T-helper 17 cell (primary cell): Measurements from ENCODE around the gene SCN4A. TPM values are rescaled to one million over a fixed set of nuclear protein-coding genes. Genes with fewer than 3 reads are reported as not detected.
A peak's percentile ranks its signal among the peaks of the same experiment; 100 is the strongest.

Experiments used
- ATAC-seq: fragments of 150-1000 bp; cut with Tn5 transposase; 2 replicates; pipeline ENCODE4 v1.10.0; 2021; ENCODE audit warnings: mild to moderate bottlenecking, moderate library complexity
- DNase-seq, 3 donors: peaks; one replicate each; pipeline versions ENCODE4 v3.0.0 to v3.0.0-alpha.2; 2020 to 2021
- H3K9me3 ChIP-seq: one replicate; pipeline ENCODE4 v1.7.0; 2013; ENCODE audit warnings: low read length, mild to moderate bottlenecking; ENCODE audit not compliant: control insufficient read depth, poor library complexity, severe bottlenecking
- H3K27ac Mint-ChIP-seq: one replicate; pipeline ENCODE4 v1.8.0; 2022; ENCODE audit warnings: mild to moderate bottlenecking, moderate library complexity, mixed read lengths
- H3K27me3 Mint-ChIP-seq: one replicate; pipeline ENCODE4 v1.8.0; 2022; ENCODE audit warnings: mixed read lengths
- H3K36me3 Mint-ChIP-seq: one replicate; pipeline ENCODE4 v1.8.0; 2022; ENCODE audit warnings: low read depth, mixed read lengths
- H3K4me1 Mint-ChIP-seq: one replicate; pipeline ENCODE4 v1.8.0; 2022; ENCODE audit warnings: mild to moderate bottlenecking, mixed read lengths
- H3K4me3 Mint-ChIP-seq: one replicate; pipeline ENCODE4 v1.8.0; 2022; ENCODE audit warnings: mild to moderate bottlenecking, moderate library complexity, mixed read lengths
- total RNA-seq, 4 donors: library from RNA in 2 of 4; stranded (reverse) in 2 of 4; gene quantifications; one replicate each; pipeline ENCODE4 v1.2.3 and lab custom pipeline; 2022 to 2026

SCN4A gene
- total RNA-seq, 2 donors from 2014 or later = 0.02 to 0.16 TPM

GRCh38 chr17:63998050-63998720, 25.5 kb upstream of the SCN4A start, which contains the start of gene PRR29:
Gene PRR29, plus strand, starts transcription at chr17:63998351. Its CDS starts 14 bp downstream, at chr17:63998365.
- H3K36me3 Mint-ChIP-seq = peaks cover 2% of the 10 kb centered on the region
- H3K4me1 Mint-ChIP-seq = peaks cover 56% of the 10 kb centered on the region
- DNase-seq = peak; percentile 66 to 74 (median 70)
- ATAC-seq = peak; percentile 72
- no peaks in the 10 kb centered on the region for H3K9me3 ChIP-seq
- H3K4me3 Mint-ChIP-seq = peak within 1 kb of the TSS; percentile 95
- no peaks in the 10 kb centered on the region for H3K27me3 Mint-ChIP-seq
- H3K27ac Mint-ChIP-seq = peak within 1 kb of the TSS; percentile 89

- DNase-seq (no peak), ATAC-seq (no peak)
- peaks cover 60% of the 10 kb centered on the region for H3K4me1 Mint-ChIP-seq
- H3K36me3 Mint-ChIP-seq = peaks cover 2% of the 10 kb centered on the region
- H3K27ac Mint-ChIP-seq = peak overlapping the region; percentile 89
- H3K27me3 Mint-ChIP-seq = no peaks in the 10 kb centered on the region
- H3K4me3 Mint-ChIP-seq = peak overlapping the region; percentile 95
- no peaks in the 10 kb centered on the region for H3K9me3 ChIP-seq
Measured at GRCh38 chr17:63997341-63998048, 24.8 kb upstream of the SCN4A start.

- Mint-ChIP-seq H3K36me3 (peaks cover 2% of the 10 kb centered on the region), H3K27me3 (no peaks in the 10 kb centered on the region), H3K4me1 (peaks cover 68% of the 10 kb centered on the region), H3K4me3 (peak overlapping the region; percentile 2), H3K27ac (peak overlapping the region; percentile 89)
- ATAC-seq (no peak), DNase-seq (no peak)
- no peaks in the 10 kb centered on the region for H3K9me3 ChIP-seq
Measured at GRCh38 chr17:63996430-63997182, 23.9 kb upstream of the SCN4A start.

- ATAC-seq = no peak
- H3K27ac Mint-ChIP-seq = peak overlapping the region; percentile 14
- H3K27me3 Mint-ChIP-seq = no peaks in the 10 kb centered on the region
- H3K4me3 Mint-ChIP-seq = no peak overlapping the region
- peaks cover 2% of the 10 kb centered on the region for H3K36me3 Mint-ChIP-seq
- DNase-seq = no peak
- peaks cover 72% of the 10 kb centered on the region for H3K4me1 Mint-ChIP-seq
- no peaks in the 10 kb centered on the region for H3K9me3 ChIP-seq
Measured at GRCh38 chr17:63995626-63996025, 22.9 kb upstream of the SCN4A start.

GRCh38 chr17:63993368-63993985, 20.8 kb upstream of the SCN4A start:
- peak; percentile 59 for ATAC-seq

GRCh38 chr17:63991611-63992010, 18.9 kb upstream of the SCN4A start:
- ATAC-seq (no peak), DNase-seq (no peak)
- no peaks in the 10 kb centered on the region for H3K9me3 ChIP-seq
- Mint-ChIP-seq H3K27me3 (no peaks in the 10 kb centered on the region), H3K36me3 (no peaks in the 10 kb centered on the region), H3K4me3 (no peak overlapping the region), H3K4me1 (peaks cover 55% of the 10 kb centered on the region), H3K27ac (peak overlapping the region; percentile 60)

More at GRCh38 chr17:63993368-63993985, 20.8 kb upstream of the SCN4A start:
- H3K27me3 Mint-ChIP-seq = no peaks in the 10 kb centered on the region
- peak overlapping the region; percentile 85 for H3K27ac Mint-ChIP-seq
- peak overlapping the region; percentile 78 for H3K4me3 Mint-ChIP-seq
- H3K4me1 Mint-ChIP-seq = peaks cover 66% of the 10 kb centered on the region
- H3K36me3 Mint-ChIP-seq = peaks cover 2% of the 10 kb centered on the region
- no peaks in the 10 kb centered on the region for H3K9me3 ChIP-seq
- DNase-seq = peak in 1 of 3 donors; percentile 28

GRCh38 chr17:63989622-63990345, 17.1 kb upstream of the SCN4A start:
- no peak for ATAC-seq
- no peaks in the 10 kb centered on the region for H3K27me3 Mint-ChIP-seq
- H3K9me3 ChIP-seq = no peaks in the 10 kb centered on the region
- no peak for DNase-seq
- H3K4me1 Mint-ChIP-seq = peaks cover 62% of the 10 kb centered on the region
- peak overlapping the region; percentile 45 for H3K4me3 Mint-ChIP-seq
- no peaks in the 10 kb centered on the region for H3K36me3 Mint-ChIP-seq
- H3K27ac Mint-ChIP-seq = peak overlapping the region; percentile 60

- Mint-ChIP-seq H3K36me3 (no peaks in the 10 kb centered on the region), H3K4me3 (no peak overlapping the region), H3K27ac (no peak overlapping the region), H3K4me1 (peaks cover 58% of the 10 kb centered on the region), H3K27me3 (no peaks in the 10 kb centered on the region)
- no peaks in the 10 kb centered on the region for H3K9me3 ChIP-seq
- ATAC-seq (no peak), DNase-seq (no peak)
Measured at GRCh38 chr17:63988741-63989621, 16.3 kb upstream of the SCN4A start.

- no peaks in the 10 kb centered on the region for H3K9me3 ChIP-seq
- no peak overlapping the region for H3K27ac Mint-ChIP-seq
- no peak for ATAC-seq
- H3K4me1 Mint-ChIP-seq = peaks cover 52% of the 10 kb centered on the region
- no peak overlapping the region for H3K4me3 Mint-ChIP-seq
- no peaks in the 10 kb centered on the region for H3K36me3 Mint-ChIP-seq
- DNase-seq = no peak
- no peaks in the 10 kb centered on the region for H3K27me3 Mint-ChIP-seq
Measured at GRCh38 chr17:63988127-63988478, 15.4 kb upstream of the SCN4A start.

- no peak overlapping the region for H3K27ac Mint-ChIP-seq
- no peak overlapping the region for H3K4me3 Mint-ChIP-seq
- H3K4me1 Mint-ChIP-seq = peaks cover 48% of the 10 kb centered on the region
- DNase-seq (no peak), ATAC-seq (no peak)
- no peaks in the 10 kb centered on the region for H3K9me3 ChIP-seq
- no peaks in the 10 kb centered on the region for H3K27me3 Mint-ChIP-seq
- H3K36me3 Mint-ChIP-seq = no peaks in the 10 kb centered on the region
Measured at GRCh38 chr17:63987221-63988126, 14.8 kb upstream of the SCN4A start.

GRCh38 chr17:63986821-63987220, 14.1 kb upstream of the SCN4A start:
- Mint-ChIP-seq H3K4me1 (peaks cover 41% of the 10 kb centered on the region), H3K4me3 (no peak overlapping the region), H3K36me3 (no peaks in the 10 kb centered on the region), H3K27me3 (no peaks in the 10 kb centered on the region), H3K27ac (no peak overlapping the region)
- ATAC-seq (no peak), DNase-seq (no peak)
- H3K9me3 ChIP-seq = no peaks in the 10 kb centered on the region
